GM12878 (cell line): ENCODE results near the gene CENPP. TPM values are rescaled to one million over a fixed set of nuclear protein-coding genes. Genes with fewer than 3 reads are reported as not detected.

Experiments
- ATAC-seq: fragments of 200-7000 bp; cut with Tn5 transposase; 3 replicates; pipeline ENCODE4 v1.9.1; 2020; ENCODE audit warnings: mild to moderate bottlenecking, moderate library complexity
- BruUV-seq: library from RNA; stranded (reverse); fragments of 400-500 nt; replicated peaks from 2 replicates; lab custom pipeline; 2021; lab: Mats Ljungman, UMichigan
- CTCF ChIA-PET: fragments of 300-600 bp; sonication (Branson Sonifier 250); formaldehyde crosslinking; extraction: SDS; loops from one replicate; lab custom pipeline; 2021; ENCODE audit warnings: inconsistent platforms; lab: Yijun Ruan, JAX
- POLR2A ChIA-PET: fragments of 350-600 bp; formaldehyde crosslinking; extraction: SDS; loops from one replicate; lab custom pipeline; 2021; ENCODE audit warnings: inconsistent platforms; lab: Charles Lee
- RAD21 ChIA-PET: fragments of 300-600 bp; sonication (Branson Sonifier 250); formaldehyde crosslinking; loops from one replicate; lab custom pipeline; 2023; ENCODE audit warnings: antibody characterized with exemption; ENCODE audit not compliant: unreplicated experiment; lab: Charles Lee
- SMC1A ChIA-PET: fragments of 300-600 bp; sonication (Branson Sonifier 250); formaldehyde crosslinking; loops from one replicate; lab custom pipeline; 2023; ENCODE audit not compliant: unreplicated experiment, uncharacterized antibody; lab: Charles Lee
- DNase-seq: peaks from one replicate; pipeline ENCODE4 v3.0.0-alpha.2; 2011; ENCODE audit warnings: low read depth, low spot score
- FAIRE-seq: peaks from 3 replicates; lab custom pipeline; 2011; peaks lifted over from hg19 to GRCh38; lab: Jason Lieb, UNC
- H2AFZ ChIP-seq: 2 replicates; pipeline ENCODE4 v1.6.0; 2011; ENCODE audit warnings: low read depth, low read length, control low read depth; ENCODE audit not compliant: control insufficient read depth
- H3K27ac ChIP-seq: 2 replicates; pipeline ENCODE4 v1.5.1; 2011; ENCODE audit warnings: control low read depth; ENCODE audit not compliant: control insufficient read depth, insufficient read depth
- H3K27me3 ChIP-seq, 2 experiments: replicated peaks in 1 of 2; 2 replicates each; pipeline versions ENCODE4 v1.6.0 to v1.6.1; 2011; ENCODE audit warnings: low read length in 1 of 2; ENCODE audit not compliant: control insufficient read depth in 2 of 2, insufficient read depth in 2 of 2
- H3K36me3 ChIP-seq, 2 experiments: 2 replicates each; pipeline ENCODE4 v1.5.1; 2011; ENCODE audit warnings: low read length in 1 of 2; ENCODE audit not compliant: control insufficient read depth in 2 of 2, insufficient read depth in 2 of 2
- H3K4me1 ChIP-seq: 2 replicates; pipeline ENCODE4 v1.6.1; 2011; ENCODE audit warnings: mild to moderate bottlenecking, low read length, moderate library complexity, mixed read lengths; ENCODE audit not compliant: control insufficient read depth, insufficient read depth
- H3K4me2 ChIP-seq: 2 replicates; pipeline ENCODE4 v1.6.0; 2011; ENCODE audit warnings: control low read depth; ENCODE audit not compliant: control insufficient read depth, insufficient read depth
- H3K4me3 ChIP-seq: fragments of 200-600 bp; sonication (generic); 2 replicates; pipeline ENCODE4 v1.5.1; 2016
- H3K79me2 ChIP-seq: 2 replicates; pipeline ENCODE4 v1.6.0; 2011; ENCODE audit warnings: low read length; ENCODE audit not compliant: control insufficient read depth, insufficient read depth
- H3K9ac ChIP-seq: 2 replicates; pipeline ENCODE4 v1.8.0; 2011; ENCODE audit warnings: low read length, control low read depth, mixed read lengths; ENCODE audit not compliant: control insufficient read depth, insufficient read depth
- H3K9me3 ChIP-seq: replicated peaks from 3 replicates; pipeline ENCODE4 v1.5.1; 2011; ENCODE audit warnings: mild to moderate bottlenecking, low read length; ENCODE audit not compliant: control insufficient read depth, insufficient read depth
- H4K20me1 ChIP-seq: 2 replicates; pipeline ENCODE4 v1.6.0; 2011; ENCODE audit not compliant: control insufficient read depth, insufficient read depth
- BCL3 ChIP-seq: IDR thresholded peaks from 2 replicates; pipeline ENCODE4 v1.6.1; 2011; ENCODE audit warnings: borderline replicate concordance, low read depth, mild to moderate bottlenecking, moderate library complexity, low read length; ENCODE audit not compliant: insufficient read depth, poor library complexity, severe bottlenecking
- CREB1 ChIP-seq: IDR thresholded peaks from 2 replicates; pipeline ENCODE4 v1.6.1; 2012; ENCODE audit warnings: low read depth, mild to moderate bottlenecking, inconsistent platforms
- EP300 ChIP-seq, 2 experiments: fragments of 150-350 bp in 1 of 2; IDR thresholded peaks; 2 replicates each; pipeline ENCODE4 v1.6.1; 2011 to 2012; ENCODE audit warnings: low read depth in 2 of 2, low read length in 2 of 2, borderline replicate concordance in 1 of 2, improper control_type of control experiment in 1 of 2, inconsistent platforms in 1 of 2; ENCODE audit not compliant: control insufficient read depth in 1 of 2
- EZH2 ChIP-seq: IDR thresholded peaks from 2 replicates; pipeline ENCODE4 v1.6.1; 2012; ENCODE audit warnings: low read depth, mild to moderate bottlenecking, control low read depth, inconsistent platforms, low read length, borderline replicate concordance; ENCODE audit not compliant: control insufficient read depth
- FOXM1 ChIP-seq: IDR thresholded peaks from 2 replicates; pipeline ENCODE4 v1.6.1; 2012; ENCODE audit warnings: low read depth, mild to moderate bottlenecking, inconsistent platforms, low read length, moderate library complexity
- HDAC2 ChIP-seq: fragments of 200-600 bp; sonication (generic); IDR thresholded peaks from 2 replicates; pipeline ENCODE4 v1.6.1; 2017
- HDAC6 ChIP-seq: fragments of 200-600 bp; sonication (generic); IDR thresholded peaks from one replicate; pipeline ENCODE4 v1.8.0; 2017; ENCODE audit warnings: antibody characterized with exemption; ENCODE audit not compliant: unreplicated experiment
- MEF2A ChIP-seq: IDR thresholded peaks from 2 replicates; pipeline ENCODE4 v1.6.1; 2011; ENCODE audit warnings: low read depth, mild to moderate bottlenecking, low read length, moderate library complexity; ENCODE audit not compliant: insufficient read depth
- MEF2B ChIP-seq: fragments of 450-650 bp; IDR thresholded peaks from 2 replicates; pipeline ENCODE4 v1.6.1; 2018; ENCODE audit warnings: mild to moderate bottlenecking, moderate library complexity; ENCODE audit not compliant: partially characterized antibody, poor library complexity, severe bottlenecking
- NBN ChIP-seq: fragments of 450-650 bp; IDR thresholded peaks from 2 replicates; pipeline ENCODE4 v1.6.1; 2016
- PAX8 ChIP-seq: fragments of 450-650 bp; IDR thresholded peaks from 2 replicates; pipeline ENCODE4 v1.6.1; 2017; ENCODE audit warnings: mild to moderate bottlenecking, moderate library complexity
- RCOR1 ChIP-seq: conservative IDR thresholded peaks from 2 replicates; pipeline ENCODE4 v1.6.1; 2012; ENCODE audit warnings: low read depth, low read length, improper control_type of control experiment
- ZBTB4 ChIP-seq: fragments of 450-650 bp; formaldehyde crosslinking; IDR thresholded peaks from 2 replicates; pipeline ENCODE4 v1.4.0; 2022; ENCODE audit warnings: mild to moderate bottlenecking, moderate library complexity
- WGBS: methylation state at CpG from one replicate; pipeline ENCODE4 v1.1.6; 2016; ENCODE audit warnings: low lambda C conversion rate; ENCODE audit not compliant: insufficient replicate concordance, insufficient coverage; ENCODE audit errors: missing lambda C conversion rate; 5-methylcytosine and 5-hydroxymethylcytosine counted together
- in situ Hi-C: fragments of 300-500 bp; cut with MboI; formaldehyde crosslinking; loops from 9 replicates; pipeline ENCODE4 v1.14.3; 2018; ENCODE audit warnings: mixed read lengths
- intact Hi-C: fragments of 100-400 bp; cut with micrococcal nuclease; formaldehyde crosslinking; loops from one replicate; pipeline ENCODE4 v1.14.2; 2022; ENCODE audit not compliant: unreplicated experiment
- polyA plus RNA-seq, 11 experiments: library from polyadenylated mRNA; depleted of rRNA in 4 of 11; unstranded in 6 of 11; stranded (reverse) in 5 of 11; fragments of >200 nt; fragmentation: Nextera tagmentation in 4 of 11; fragmentation: Illumina TruSeq in 1 of 11; extraction: Ambion mirVana in 4 of 11; extraction: Trizol in 1 of 11; gene quantifications; 1 replicate in 1 of 11; 2 replicates in 10 of 11; pipeline versions ENCODE4 v1.2.1 to v1.2.3, GENCODE V29; 2011 to 2016; ENCODE audit warnings: inconsistent platforms in 2 of 11, missing spikeins in 2 of 11, low read depth in 1 of 11
- total RNA-seq, 4 experiments: library from RNA; depleted of rRNA in 3 of 4; stranded (reverse); fragments of >200 nt in 3 of 4; fragmentation: Illumina TruSeq in 1 of 4; extraction: Trizol in 1 of 4; gene quantifications; 2 replicates each; pipeline versions ENCODE4 v1.2.1 to v1.2.3, GENCODE V29; 2013 to 2021

Gene CENPP
- total and polyA plus RNA-seq, 10 of the 15 experiments (the other 5 are each of a cell fraction or from before 2014, with no cell fraction given) = 9.4 to 31.4 (median 19.8) TPM

- ChIA-PET CTCF (interaction anchor here (1.4 kb wide), 1 partner anchor 11 kb away, joined by 3 read pairs; no protein-coding TSS in a partner anchor), POLR2A (no interaction called here), RAD21 (no interaction called here)
These were observed 292.3 kb downstream of the CENPP start for GRCh38 chr9:92617951-92618510.

More at GRCh38 chr9:92617951-92618510, 292.3 kb downstream of the CENPP start:
- TF ChIP-seq NBN (no peak), HDAC2 (no peak), PAX8 (no peak), BCL3 (no peak), FOXM1 (no peak), EP300 (IDR thresholded peaks at IDR 0.05; ENCODE audit: borderline replicate concordance in 1 of 2, control insufficient read depth in 1 of 2, low read depth in 2 of 2, low read length in 2 of 2) (no peak), HDAC6 (no peak), EZH2 (no peak), MEF2B (no peak), RCOR1 (no peak), ZBTB4 (CRISPR knock-in tag) (no peak), MEF2A (no peak), CREB1 (no peak)
- Histone ChIP-seq H3K79me2 (no peaks in the 10 kb centered on the region), H3K4me3 (no peak overlapping the region), H3K4me2 (no peak overlapping the region), H3K27me3 (no peaks in the 10 kb centered on the region), H3K9me3 (no peaks in the 10 kb centered on the region), H3K27ac (no peak overlapping the region), H2AFZ (no peak overlapping the region), H3K4me1 (no peaks in the 10 kb centered on the region), H3K9ac (no peak overlapping the region), H4K20me1 (no peaks in the 10 kb centered on the region), H3K36me3 (peaks cover 18 to 23% of the 10 kb centered on the region in 2 experiments)
- in situ Hi-C loops (no loop called here), intact Hi-C loops (no loop called here)
- 92% methylated on average over 11 of the region's 11 CpGs for WGBS
- no peak for DNase-seq
- ATAC-seq = no peak
- SMC1A ChIA-PET = no interaction called here
- FAIRE-seq = no peak
- no TSS peak for BruUV-seq
